Neuronal stem cell (in vitro differentiated cells): ENCODE measurements around the gene RAE1.

Experiments
- DNase-seq: peaks from one replicate; pipeline ENCODE4 v3.0.0-alpha.2; 2013; ENCODE audit warnings: low spot score
- H2AFZ ChIP-seq: one replicate; pipeline ENCODE4 v1.6.1; 2013; ENCODE audit warnings: mild to moderate bottlenecking, low read length, inconsistent platforms
- H2AK5ac ChIP-seq: 2 replicates; pipeline ENCODE4 v1.6.1; 2013; ENCODE audit warnings: low read depth, mild to moderate bottlenecking, inconsistent platforms, low read length, moderate library complexity, mixed read lengths
- H2BK120ac ChIP-seq: 2 replicates; pipeline ENCODE4 v1.6.1; 2013; ENCODE audit warnings: low read depth, mild to moderate bottlenecking, inconsistent platforms, low read length, moderate library complexity, mixed read lengths
- H2BK12ac ChIP-seq: one replicate; pipeline ENCODE4 v1.6.1; 2013; ENCODE audit warnings: low read length, inconsistent platforms
- H2BK15ac ChIP-seq: 2 replicates; pipeline ENCODE4 v1.6.1; 2013; ENCODE audit warnings: mild to moderate bottlenecking, low read length, inconsistent platforms, mixed read lengths
- H2BK5ac ChIP-seq: one replicate; pipeline ENCODE4 v1.6.1; 2013; ENCODE audit warnings: inconsistent platforms, mild to moderate bottlenecking, low read length, moderate library complexity
- H3K14ac ChIP-seq: one replicate; pipeline ENCODE4 v1.6.1; 2013; ENCODE audit warnings: low read length, inconsistent platforms
- H3K18ac ChIP-seq: 2 replicates; pipeline ENCODE4 v1.6.1; 2013; ENCODE audit warnings: low read length, inconsistent platforms
- H3K23ac ChIP-seq: 2 replicates; pipeline ENCODE4 v1.6.1; 2013; ENCODE audit warnings: low read depth, mild to moderate bottlenecking, mixed read lengths, low read length, inconsistent platforms; ENCODE audit not compliant: poor library complexity
- H3K27ac ChIP-seq: replicated peaks from 3 replicates; pipeline ENCODE4 v1.5.1; 2013; ENCODE audit warnings: low read length, inconsistent platforms
- H3K27me3 ChIP-seq, 3 experiments: 2 replicates each; pipeline ENCODE4 v1.6.1; 2013; ENCODE audit warnings: low read length in 3 of 3, mild to moderate bottlenecking in 2 of 3, inconsistent platforms in 1 of 3, low read depth in 1 of 3, mixed read lengths in 1 of 3, moderate library complexity in 1 of 3; ENCODE audit not compliant: control insufficient read depth in 3 of 3, insufficient read depth in 3 of 3
- H3K36me3 ChIP-seq, 2 donors: replicated peaks in 1 of 2; 2 replicates each; pipeline ENCODE4 v1.6.1; 2013; ENCODE audit warnings: low read length in 2 of 2; ENCODE audit not compliant: control insufficient read depth in 2 of 2, insufficient read depth in 2 of 2
- H3K4ac ChIP-seq: 2 replicates; pipeline ENCODE4 v1.6.1; 2013; ENCODE audit warnings: inconsistent platforms, mild to moderate bottlenecking, low read length, moderate library complexity
- H3K4me1 ChIP-seq, 2 donors: 1 replicate in 1 of 2; 2 replicates in 1 of 2; pipeline ENCODE4 v1.6.1; 2013; ENCODE audit warnings: low read length in 2 of 2, low read depth in 1 of 2; ENCODE audit not compliant: control insufficient read depth in 2 of 2, insufficient read depth in 1 of 2
- H3K4me2 ChIP-seq: one replicate; pipeline ENCODE4 v1.6.1; 2013; ENCODE audit warnings: mild to moderate bottlenecking, low read length, inconsistent platforms; ENCODE audit not compliant: insufficient read depth, poor library complexity, severe bottlenecking
- H3K4me3 ChIP-seq, 2 donors: 2 replicates each; pipeline ENCODE4 v1.5.1; 2013; ENCODE audit warnings: low read length in 2 of 2, mild to moderate bottlenecking in 2 of 2, inconsistent platforms in 1 of 2, moderate library complexity in 1 of 2
- H3K79me1 ChIP-seq: one replicate; pipeline ENCODE4 v1.6.1; 2013; ENCODE audit warnings: low read depth, mild to moderate bottlenecking, inconsistent platforms, low read length, moderate library complexity
- H3K9ac ChIP-seq: one replicate; pipeline ENCODE4 v1.6.1; 2013; ENCODE audit warnings: mild to moderate bottlenecking, low read depth, low read length, inconsistent platforms; ENCODE audit not compliant: poor library complexity
- H3K9me3 ChIP-seq, 2 donors: replicated peaks in 1 of 2; 2 replicates each; pipeline versions ENCODE3 to v1.6.1; 2013; ENCODE audit warnings: low read length in 2 of 2, mild to moderate bottlenecking in 2 of 2, inconsistent platforms in 1 of 2, low read depth in 1 of 2, mixed read lengths in 1 of 2, moderate library complexity in 1 of 2; ENCODE audit not compliant: control insufficient read depth in 2 of 2, insufficient read depth in 1 of 2
- H4K8ac ChIP-seq: one replicate; pipeline ENCODE4 v1.6.1; 2013; ENCODE audit warnings: low read depth, mild to moderate bottlenecking, inconsistent platforms, low read length, moderate library complexity
- H4K91ac ChIP-seq: one replicate; pipeline ENCODE4 v1.6.1; 2013; ENCODE audit warnings: low read length, low read depth, mild to moderate bottlenecking, inconsistent platforms; ENCODE audit not compliant: poor library complexity
- WGBS, 2 donors: extraction: QIAGEN DNeasy Blood & Tissue Kit; methylation state at CpG; one replicate each; pipeline ENCODE4 v1.1.7; 2013; ENCODE audit warnings: missing lambda C conversion rate in 2 of 2, mixed read lengths in 1 of 2; ENCODE audit not compliant: insufficient read length in 2 of 2, insufficient replicate concordance in 1 of 2; ENCODE audit errors: extremely low coverage in 2 of 2; 5-methylcytosine and 5-hydroxymethylcytosine counted together

Gene RAE1

DNA sequence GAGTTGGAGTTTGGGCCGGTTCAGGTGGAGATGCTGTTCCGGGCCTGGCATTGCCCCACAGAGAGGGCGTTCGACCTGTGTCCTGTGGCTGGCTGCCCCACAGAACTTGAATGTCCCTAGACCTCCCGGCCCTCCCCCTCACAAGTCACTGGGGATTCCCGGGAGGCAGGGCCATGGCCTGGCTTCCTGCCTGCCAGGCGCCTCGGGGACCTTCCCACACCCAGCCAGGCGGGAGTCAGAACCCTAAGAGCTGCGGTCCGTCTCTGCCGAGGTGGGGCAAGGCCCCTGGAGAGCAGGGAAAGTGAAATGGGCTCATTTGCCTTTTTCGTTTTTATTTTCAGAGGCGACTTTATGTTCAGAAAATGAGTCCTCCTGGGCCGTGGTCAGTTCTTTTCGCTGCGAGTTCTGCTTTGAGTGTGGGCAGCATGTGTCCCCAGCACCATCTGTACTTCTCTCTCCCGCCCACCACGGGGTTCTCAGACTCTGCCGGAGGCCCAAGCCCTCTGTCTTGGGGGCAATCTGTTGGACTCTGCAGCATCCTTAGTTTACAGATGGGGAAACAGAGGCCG is 48.6 kb downstream of the RAE1 start:
- H3K9ac ChIP-seq, result no peak overlapping the region
- peaks cover 0 to 2% of the 10 kb centered on the region in 2 donors for H3K9me3 ChIP-seq
- no peak for DNase-seq
- no peak overlapping the region for H3K4ac ChIP-seq
- no peaks in the 10 kb centered on the region for H3K27me3 ChIP-seq
- no peak overlapping the region for H3K4me3 ChIP-seq
- peak overlapping the region; percentile 79 for H3K18ac ChIP-seq
- peaks cover 21 to 24% of the 10 kb centered on the region in 2 donors for H3K4me1 ChIP-seq
- no CpG with 5 or more reads among the region's 21 CpGs for WGBS, 2 donors
- H3K14ac ChIP-seq, result no peak overlapping the region
- no peak overlapping the region for H2AFZ ChIP-seq
- no peak overlapping the region for H4K8ac ChIP-seq
- peak overlapping the region; percentile 50 for H2AK5ac ChIP-seq
- H2BK12ac ChIP-seq, result no peak overlapping the region
- peaks cover 18% of the 10 kb centered on the region for H3K79me1 ChIP-seq
- no peak overlapping the region for H3K23ac ChIP-seq
- no peak overlapping the region for H3K4me2 ChIP-seq
- no peak overlapping the region for H4K91ac ChIP-seq
- peak overlapping the region; percentile 27 for H2BK5ac ChIP-seq
- H3K36me3 ChIP-seq, result peaks cover 26 to 95% of the 10 kb centered on the region in 2 donors
- no peak overlapping the region for H3K27ac ChIP-seq
- H2BK120ac ChIP-seq, result no peak overlapping the region
- no peak overlapping the region for H2BK15ac ChIP-seq

DNA sequence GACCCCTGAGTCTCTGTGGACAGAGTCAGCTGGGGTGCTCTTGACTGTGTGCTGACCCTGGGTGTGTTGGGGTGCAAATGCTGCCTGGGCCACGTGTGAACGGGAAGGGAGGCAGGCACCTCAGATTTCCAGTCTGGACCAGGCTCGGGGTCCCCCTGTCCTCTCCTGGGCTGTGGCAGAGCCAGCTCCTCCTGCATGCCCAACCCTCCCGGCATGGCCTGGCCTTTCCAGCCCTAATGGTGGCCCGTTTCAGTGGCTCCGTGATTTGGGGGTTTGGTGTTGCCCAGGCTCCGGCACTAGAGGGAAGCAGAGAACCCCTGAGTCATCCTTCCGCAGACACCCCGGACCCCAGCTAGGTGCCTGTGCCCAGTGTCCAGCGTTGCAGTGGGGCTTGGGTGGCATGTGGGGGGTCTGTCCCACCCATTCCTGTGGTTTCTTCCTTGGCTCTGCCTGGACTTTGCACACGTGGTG is 49.2 kb downstream of the RAE1 start:
- Histone ChIP-seq H3K18ac (peak overlapping the region; percentile 30), H3K36me3 (peaks cover 29 to 95% of the 10 kb centered on the region in 2 donors), H2AK5ac (peak overlapping the region; percentile 22), H3K14ac (no peak overlapping the region), H3K4me1 (peaks cover 18% of the 10 kb centered on the region in 2 donors), H3K9ac (no peak overlapping the region), H2BK120ac (no peak overlapping the region), H4K91ac (no peak overlapping the region), H4K8ac (no peak overlapping the region), H3K9me3 (peaks cover 0 to 2% of the 10 kb centered on the region in 2 donors), H3K4ac (no peak overlapping the region), H3K27me3 (no peaks in the 10 kb centered on the region), H2BK5ac (peak overlapping the region; percentile 27), H3K27ac (no peak overlapping the region), H3K4me3 (no peak overlapping the region), H2BK12ac (no peak overlapping the region), H3K79me1 (peaks cover 18% of the 10 kb centered on the region), H3K4me2 (no peak overlapping the region), H2BK15ac (no peak overlapping the region), H2AFZ (no peak overlapping the region), H3K23ac (no peak overlapping the region)
- WGBS, 2 donors, result no CpG with 5 or more reads among the region's 11 CpGs
- DNase-seq, result no peak

DNA sequence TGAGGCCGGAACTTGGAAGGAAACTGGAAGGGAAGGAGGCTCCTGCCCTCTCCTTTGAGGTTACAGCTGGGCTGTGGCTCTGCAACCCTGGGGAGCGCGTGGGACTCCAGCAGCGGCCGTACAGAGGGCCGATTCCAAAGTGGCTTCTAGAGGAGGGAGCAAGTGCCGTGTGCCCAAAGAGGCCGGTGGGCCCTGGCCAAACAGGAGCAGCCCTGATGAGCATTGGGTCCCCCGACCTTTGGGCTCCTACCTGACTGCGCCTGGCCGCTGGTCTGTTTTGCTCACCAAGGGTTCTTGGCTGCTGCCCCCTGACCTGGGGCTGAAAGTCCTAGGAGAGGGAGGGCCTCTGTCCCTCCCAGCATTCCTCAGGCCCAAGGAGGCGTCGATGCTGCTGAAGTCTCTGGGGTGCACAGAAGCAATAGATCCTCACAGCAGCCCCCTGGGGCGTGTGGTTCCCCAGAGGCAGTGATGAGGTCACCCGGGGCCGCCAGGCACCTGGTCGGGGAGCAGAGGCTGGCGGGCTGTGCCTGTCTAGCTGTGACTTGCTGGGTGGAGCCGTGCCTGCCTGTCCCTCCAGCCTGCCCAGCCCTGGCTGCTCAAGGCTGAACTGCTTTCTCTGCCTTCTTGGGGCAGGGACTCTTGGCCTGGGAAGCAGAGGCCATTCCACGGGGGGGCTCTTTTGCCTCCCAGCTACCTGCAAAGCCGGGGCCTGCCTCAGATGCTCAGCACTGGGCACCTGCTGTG is 49.9 kb downstream of the RAE1 start:
- peak overlapping the region; percentile 56 for H3K18ac ChIP-seq
- H2BK5ac ChIP-seq, result peak overlapping the region; percentile 67
- no peak overlapping the region for H2BK15ac ChIP-seq
- no peak overlapping the region for H3K14ac ChIP-seq
- peaks cover 18% of the 10 kb centered on the region for H3K79me1 ChIP-seq
- H2BK120ac ChIP-seq, result no peak overlapping the region
- no CpG with 5 or more reads among the region's 21 CpGs for WGBS, 2 donors
- H3K23ac ChIP-seq, result peak overlapping the region; percentile 52
- no peak overlapping the region for H4K91ac ChIP-seq
- no peak overlapping the region for H2BK12ac ChIP-seq
- DNase-seq, result no peak
- H3K4me1 ChIP-seq, result peaks cover 11 to 14% of the 10 kb centered on the region in 2 donors
- H3K27me3 ChIP-seq, result no peaks in the 10 kb centered on the region
- H3K4me2 ChIP-seq, result no peak overlapping the region
- H3K27ac ChIP-seq, result no peak overlapping the region
- H3K9me3 ChIP-seq, result peaks cover 0 to 2% of the 10 kb centered on the region in 2 donors
- peak overlapping the region; percentile 33 for H3K9ac ChIP-seq
- no peak overlapping the region for H3K4me3 ChIP-seq
- no peak overlapping the region for H2AFZ ChIP-seq
- H4K8ac ChIP-seq, result no peak overlapping the region
- H3K36me3 ChIP-seq, result peaks cover 29 to 98% of the 10 kb centered on the region in 2 donors
- H3K4ac ChIP-seq, result no peak overlapping the region
- no peak overlapping the region for H2AK5ac ChIP-seq

DNA sequence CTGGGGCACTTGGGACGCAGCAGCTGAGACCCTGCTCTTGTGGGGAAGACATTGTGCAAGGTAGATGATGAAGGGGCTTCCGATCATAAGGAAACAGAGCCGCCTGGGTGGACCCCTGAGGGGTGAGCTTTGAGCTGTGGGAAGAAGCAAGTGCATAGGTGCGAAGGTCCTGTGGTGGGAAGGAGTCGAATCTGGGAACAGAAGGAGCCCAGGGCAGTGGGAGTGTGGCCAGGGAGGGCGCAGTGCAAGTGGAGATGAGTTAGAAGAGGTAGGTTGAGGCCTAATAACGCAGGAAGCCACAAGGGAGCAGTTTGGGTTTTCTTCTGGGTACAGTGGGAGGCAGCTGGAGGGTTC is 50.5 kb downstream of the RAE1 start:
- Histone ChIP-seq H2AFZ (no peak overlapping the region), H3K79me1 (peaks cover 15% of the 10 kb centered on the region), H2BK12ac (no peak overlapping the region), H2BK15ac (no peak overlapping the region), H3K23ac (peak overlapping the region; percentile 52), H4K8ac (no peak overlapping the region), H3K27ac (no peak overlapping the region), H3K4me2 (no peak overlapping the region), H3K4me1 (peaks cover 7 to 11% of the 10 kb centered on the region in 2 donors), H3K27me3 (no peaks in the 10 kb centered on the region), H2BK120ac (no peak overlapping the region), H3K36me3 (peaks cover 28 to 98% of the 10 kb centered on the region in 2 donors), H4K91ac (no peak overlapping the region), H3K4me3 (no peak overlapping the region), H2AK5ac (no peak overlapping the region), H3K9ac (no peak overlapping the region), H2BK5ac (peak overlapping the region; percentile 67), H3K14ac (no peak overlapping the region), H3K9me3 (peaks cover 0 to under 1% of the 10 kb centered on the region in 2 donors), H3K18ac (peak overlapping the region; percentile 56), H3K4ac (no peak overlapping the region)
- no peak for DNase-seq
- WGBS, 2 donors, result no CpG with 5 or more reads among the region's 7 CpGs
